BLaER1 (cell line): ENCODE measurements around the gene MASTL.

Source experiments
- H3K27ac ChIP-seq: shearing (Covaris generic); formaldehyde crosslinking; 2 replicates; pipeline ENCODE4 v1.8.1; 2022
- H3K27me3 ChIP-seq: shearing (Covaris generic); formaldehyde crosslinking; 2 replicates; pipeline ENCODE4 v1.8.1; 2022
- H3K36me3 ChIP-seq: shearing (Covaris generic); formaldehyde crosslinking; 2 replicates; pipeline ENCODE4 v1.8.1; 2022
- H3K4me1 ChIP-seq: shearing (Covaris generic); formaldehyde crosslinking; 2 replicates; pipeline ENCODE4 v1.8.1; 2022
- H3K4me2 ChIP-seq: shearing (Covaris generic); formaldehyde crosslinking; 2 replicates; pipeline ENCODE4 v1.8.1; 2022
- H3K4me3 ChIP-seq: shearing (Covaris generic); formaldehyde crosslinking; 2 replicates; pipeline ENCODE4 v1.8.1; 2022
- H3K9ac ChIP-seq: shearing (Covaris generic); formaldehyde crosslinking; 2 replicates; pipeline ENCODE4 v1.8.1; 2022
- H3K9me3 ChIP-seq: shearing (Covaris generic); formaldehyde crosslinking; 2 replicates; pipeline ENCODE4 v1.8.1; 2022
- H4K20me1 ChIP-seq: shearing (Covaris generic); formaldehyde crosslinking; 2 replicates; pipeline ENCODE4 v1.8.1; 2022
- Cebpa-rat ChIP-seq: shearing (Covaris generic); IDR thresholded peaks from 2 replicates; pipeline ENCODE4 v1.8.1; 2022

Gene MASTL

DNA sequence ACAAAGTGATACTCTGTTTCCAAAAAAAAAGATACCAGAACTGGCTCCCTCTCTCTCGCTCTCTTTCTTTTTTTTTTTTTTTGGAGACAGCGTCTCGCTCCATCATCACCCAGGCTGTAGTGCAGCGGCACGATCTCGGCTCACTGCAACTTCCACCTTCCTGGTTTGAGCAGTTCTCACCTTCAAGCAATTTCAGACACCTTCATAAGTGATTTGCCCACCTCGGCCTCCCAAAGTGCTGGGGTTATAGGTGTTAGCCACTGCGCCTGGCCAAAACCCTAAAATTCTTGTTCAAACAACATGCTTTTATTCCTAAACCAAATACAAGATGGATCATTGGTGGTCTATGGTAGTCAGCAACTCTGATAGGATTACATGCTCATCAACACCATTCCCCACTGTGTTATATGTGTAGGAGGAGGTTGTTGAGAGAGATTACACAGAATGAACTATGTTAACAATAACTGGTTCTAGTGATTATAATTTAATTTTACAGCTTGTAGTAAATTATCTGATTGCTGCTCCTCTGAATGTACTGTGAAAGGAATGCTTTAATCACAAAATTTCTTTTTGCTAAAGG lies 69.9 kb downstream of the MASTL start:
- Histone ChIP-seq H4K20me1 (no peaks in the 10 kb centered on the region), H3K9ac (no peak overlapping the region), H3K27ac (no peak overlapping the region), H3K4me1 (no peaks in the 10 kb centered on the region), H3K27me3 (no peaks in the 10 kb centered on the region), H3K4me2 (no peak overlapping the region), H3K36me3 (peaks cover 54% of the 10 kb centered on the region), H3K9me3 (no peaks in the 10 kb centered on the region), H3K4me3 (no peak overlapping the region)
- TF ChIP-seq Cebpa-rat, result no peak

DNA sequence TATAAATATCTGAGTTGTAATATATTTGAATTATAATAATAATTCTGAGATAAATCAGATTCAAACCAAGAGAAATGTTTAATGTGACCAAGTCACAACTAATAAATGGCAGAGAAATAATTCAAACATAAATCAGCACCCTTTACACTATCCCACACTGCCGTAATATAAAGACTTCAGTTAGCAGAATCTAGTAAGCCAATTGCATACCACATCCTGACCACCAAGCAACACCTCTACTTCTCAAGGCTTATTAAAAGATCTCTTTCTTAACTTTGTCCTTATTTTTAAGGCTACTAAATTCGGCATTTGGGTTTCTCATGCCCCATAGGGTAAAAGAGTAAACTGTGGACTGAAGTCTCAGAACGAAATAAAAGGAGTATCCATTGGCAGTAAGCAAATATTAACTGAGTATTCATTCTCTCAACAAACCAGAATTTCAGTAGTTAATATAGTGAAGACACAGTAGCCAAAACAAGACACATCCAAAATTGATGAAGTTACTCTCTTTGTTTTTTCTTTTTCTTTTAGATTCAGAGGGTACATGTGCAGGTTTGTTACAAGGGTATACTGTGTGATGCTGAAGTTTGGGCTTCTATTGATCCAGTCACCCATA lies 70.6 kb downstream of the MASTL start:
- H3K36me3 ChIP-seq, result peaks cover 54% of the 10 kb centered on the region
- H3K4me2 ChIP-seq, result no peak overlapping the region

DNA sequence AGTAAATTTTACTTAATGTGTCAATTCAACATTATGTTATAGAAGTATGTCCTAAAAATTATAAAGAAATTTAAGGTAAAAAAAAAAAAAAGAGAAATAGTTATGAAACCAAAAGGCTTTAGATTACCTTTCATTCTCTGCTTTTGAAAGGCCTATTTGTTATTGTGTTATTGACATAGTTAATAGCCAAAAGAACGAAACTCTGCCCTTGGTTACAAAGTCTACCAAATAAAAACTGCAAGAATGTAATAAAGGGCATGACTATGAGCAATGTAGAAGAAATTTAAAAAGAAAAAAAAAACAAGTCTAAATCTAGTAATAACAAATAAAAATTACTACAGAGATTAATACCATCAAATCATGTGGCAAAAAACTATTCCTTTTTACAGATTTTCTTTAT lies 74.9 kb downstream of the MASTL start:
- Histone ChIP-seq H3K27me3 (no peaks in the 10 kb centered on the region), H3K9ac (no peak overlapping the region)
- no peak for TF ChIP-seq Cebpa-rat

More for the DNA sequence above, 70.6 kb downstream of the MASTL start:
- Histone ChIP-seq H4K20me1 (no peaks in the 10 kb centered on the region), H3K4me1 (no peaks in the 10 kb centered on the region), H3K4me3 (no peak overlapping the region), H3K27ac (no peak overlapping the region), H3K9me3 (no peaks in the 10 kb centered on the region), H3K27me3 (no peaks in the 10 kb centered on the region), H3K9ac (no peak overlapping the region)
- TF ChIP-seq Cebpa-rat, result no peak

DNA sequence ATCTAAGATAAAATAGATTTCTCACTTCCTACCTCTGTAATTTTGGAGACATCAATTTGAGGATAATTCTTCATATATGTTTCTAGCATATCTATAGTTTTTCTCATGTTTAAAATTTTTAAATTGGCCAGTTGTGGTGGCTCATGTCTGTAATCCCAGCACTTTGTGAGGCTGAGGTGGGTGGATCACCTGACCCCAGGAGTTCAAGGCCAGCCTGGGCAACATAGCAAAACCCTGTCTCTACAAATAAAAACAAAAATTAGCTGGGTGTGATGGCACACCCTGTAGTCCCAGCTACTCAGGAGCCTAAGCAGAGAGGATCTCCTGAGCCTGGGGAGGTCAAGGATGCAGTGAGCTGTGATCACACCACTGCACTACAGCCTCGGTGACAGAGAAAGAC lies 80.6 kb downstream of the MASTL start:
- H3K4me2 ChIP-seq, result no peak overlapping the region
- peaks cover 14% of the 10 kb centered on the region for H3K4me1 ChIP-seq
- no peaks in the 10 kb centered on the region for H3K27me3 ChIP-seq
- H3K36me3 ChIP-seq, result peaks cover 28% of the 10 kb centered on the region
- no peak overlapping the region for H3K9ac ChIP-seq
- no peak for TF ChIP-seq Cebpa-rat
- no peaks in the 10 kb centered on the region for H3K9me3 ChIP-seq
- H3K27ac ChIP-seq, result no peak overlapping the region
- H3K4me3 ChIP-seq, result no peak overlapping the region
- H4K20me1 ChIP-seq, result no peaks in the 10 kb centered on the region

More for the DNA sequence above, 74.9 kb downstream of the MASTL start:
- Histone ChIP-seq H3K4me1 (no peaks in the 10 kb centered on the region), H3K36me3 (peaks cover 56% of the 10 kb centered on the region), H3K9me3 (no peaks in the 10 kb centered on the region), H3K4me3 (no peak overlapping the region), H3K27ac (no peak overlapping the region), H3K4me2 (no peak overlapping the region), H4K20me1 (no peaks in the 10 kb centered on the region)
